ENCODE data around the gene HNRNPR. TPM values are rescaled to one million over a fixed set of nuclear protein-coding genes. Genes with fewer than 3 reads are reported as not detected.
A peak's percentile ranks its signal among the peaks of the same experiment; 100 is the strongest.

The HNRNPR gene
- total and polyA plus RNA-seq, 2 donors (not counting 1 experiment from before 2014, with no cell fraction given) = 52.2 to 132 TPM

DNA sequence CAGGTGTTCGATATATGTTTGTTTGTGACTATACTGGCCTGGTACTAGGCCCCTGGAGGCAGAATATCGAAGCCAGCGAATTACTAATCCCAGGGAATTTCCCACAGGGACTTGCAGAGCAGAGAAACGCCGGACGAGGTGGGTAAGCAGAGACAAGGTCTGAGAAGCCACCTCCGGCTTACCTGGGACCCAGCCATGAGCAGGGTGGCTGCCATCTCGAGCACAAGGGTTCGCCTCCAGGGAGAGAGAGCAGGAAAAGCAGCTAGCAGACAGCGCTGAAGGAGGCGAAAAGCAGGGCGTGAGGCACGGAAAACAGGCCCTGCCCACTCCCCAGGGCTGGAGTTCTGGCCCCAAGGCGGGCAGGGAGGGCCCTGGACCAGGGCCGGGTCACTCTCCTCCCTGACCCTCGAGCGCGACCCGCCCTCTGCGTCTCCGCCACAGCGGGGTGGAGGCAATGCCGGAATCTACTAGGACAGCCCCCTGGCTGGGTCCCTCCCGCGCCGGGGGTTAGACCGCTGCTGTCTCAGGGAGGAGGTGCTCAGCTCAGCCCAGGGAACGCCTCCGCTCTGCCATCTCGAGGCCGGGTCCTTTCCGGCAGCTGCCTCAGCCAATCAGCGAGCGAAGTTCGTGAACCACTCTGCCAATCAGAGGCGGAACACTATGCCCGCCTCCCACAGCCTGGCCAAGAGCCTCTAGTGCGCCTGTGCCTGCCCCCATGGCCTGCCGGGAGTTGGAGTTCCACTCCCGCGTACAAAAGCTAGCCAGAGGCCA is 23.9 kb upstream of the HNRNPR start:
- H4K20me1 ChIP-seq (ENCODE audit: control insufficient read depth, insufficient read depth, low read length, poor library complexity, severe bottlenecking) = no peaks in the 10 kb centered on the region
- peaks cover 0 to 1% of the 10 kb centered on the region in 2 experiments for H3K36me3 ChIP-seq (replicated peaks in 1 of 2; ENCODE audit: control extremely low read depth in 1 of 2, control insufficient read depth in 1 of 2, extremely low read depth in 1 of 2, insufficient read depth in 2 of 2, low read length in 1 of 2)
- peak overlapping the region; percentile 98 for H3K4me3 Mint-ChIP-seq
- no peaks in the 10 kb centered on the region for H3K27me3 Mint-ChIP-seq
- no peaks in the 10 kb centered on the region for H3K9me3 Mint-ChIP-seq (ENCODE audit: insufficient read depth)
- H3K27ac ChIP-seq (ENCODE audit: low read length in 2 of 2) = peak overlapping the region; percentile 81 to 85
- peak overlapping the region; percentile 89 for H3K9ac ChIP-seq (ENCODE audit: low read length)
- POLR2A ChIA-PET = interaction anchor here (0.6 to 2.2 kb wide), 6 partner anchors 23 to 612 kb away, joined by 3 to 53 read pairs (median 4); partner anchors contain the start of genes HNRNPR, RPL11 and SRSF10
- TF ChIP-seq EZH2 (IDR thresholded peaks at IDR 0.05; ENCODE audit: borderline replicate concordance, insufficient read depth, low read depth, low read length, poor library complexity, severe bottlenecking) = no peak
- TF ChIP-seq CTCF (IDR thresholded peaks at IDR 0.05) = no peak
- peak overlapping the region; percentile 99 for H3K27ac Mint-ChIP-seq
- H3K4me2 ChIP-seq (replicated peaks; ENCODE audit: low read depth, low read length, poor library complexity, severe bottlenecking) = peak overlapping the region; percentile 91
- DNase-seq (peak; percentile 98), ATAC-seq (ENCODE audit: low read depth) (peak; percentile 87)
- CTCF ChIA-PET = interaction anchor here (0.8 to 1.7 kb wide), 3 partner anchors 23 to 287 kb away, joined by 3 to 12 read pairs (median 3); partner anchors contain the start of gene HNRNPR
- 2% methylated on average over 40 of the region's 41 CpGs for WGBS (ENCODE audit: insufficient coverage)
- H3K79me2 ChIP-seq (ENCODE audit: control insufficient read depth, insufficient read depth, low read length) = peaks cover 16% of the 10 kb centered on the region
- H3K4me3 ChIP-seq (ENCODE audit: control extremely low read depth in 1 of 5, extremely low read depth in 1 of 5, insufficient read depth in 1 of 5, low read depth in 2 of 5, low read length in 4 of 5) = peak overlapping the region; percentile 93 to 100 (median 97)
- H3K9me3 ChIP-seq (ENCODE audit: control extremely low read depth in 1 of 3, control insufficient read depth in 2 of 3, insufficient read depth in 1 of 3, low read length in 2 of 3) = peaks cover under 1 to 14% (median 10%) of the 10 kb centered on the region in 3 donors
- intact Hi-C loops (cut with micrococcal nuclease) = loop anchor here (1.0 to 5.0 kb wide), 6 partner anchors 24 to 432 kb away; partner anchors contain the start of genes ASAP3, E2F2, GALE and HNRNPR
- peaks cover 33% of the 10 kb centered on the region for H3K4me1 Mint-ChIP-seq
- H3K27me3 ChIP-seq (replicated peaks in 1 of 4; ENCODE audit: control extremely low read depth in 1 of 4, control insufficient read depth in 3 of 4, insufficient read depth in 4 of 4, low read length in 3 of 4) = no peaks in the 10 kb centered on the region
- H3K4me1 ChIP-seq (ENCODE audit: control insufficient read depth in 2 of 2, insufficient read depth in 2 of 2, low read length in 2 of 2) = peaks cover 12 to 19% of the 10 kb centered on the region in 2 donors
- peak overlapping the region; percentile 100 for H2AFZ ChIP-seq (ENCODE audit: insufficient read depth, low read depth, low read length, poor library complexity, severe bottlenecking)

Data from B cell (primary cell).